Measurements from ENCODE around the gene DNAJB11. TPM values are rescaled to one million over a fixed set of nuclear protein-coding genes. Genes with fewer than 3 reads are reported as not detected.
"Not testable (repeated sequence)": the region's sequence is repeated elsewhere in the genome, so short reads cannot be mapped to it uniquely, and the experiment has no call there.

DNAJB11 gene
- total RNA-seq, 4 donors from 2014 or later, result 39.5 to 65.3 (median 47.3) TPM

- Histone ChIP-seq H3K36me3 (peaks cover 5 to 94% (median 28%) of the 10 kb centered on the region in 3 donors), H3K4me3 (no peak overlapping the region), H3K9me3 (no peaks in the 10 kb centered on the region), H3K27me3 (no peaks in the 10 kb centered on the region), H3K27ac (no peak overlapping the region), H3K4me1 (no peaks in the 10 kb centered on the region)
- no peak for TF ChIP-seq POLR2A (IDR thresholded peaks at IDR 0.05)
- no peak for TF ChIP-seq CTCF (IDR thresholded peaks at IDR 0.05)
- 96% methylated on average over 6 of the region's 6 CpGs for WGBS, 2 donors
- no peak for DNase-seq
- intact Hi-C loops (cut with DNase I), result no loop called here
These were observed 12.0 kb downstream of the DNAJB11 start for GRCh38 chr3:186582541-186582940.

- H3K4me3 ChIP-seq, result no peak overlapping the region
- no peak overlapping the region for H3K27ac ChIP-seq
- WGBS, 2 donors, result 59 to 63% methylated on average over 5 of the region's 5 CpGs
- DNase-seq, result no peak
- TF ChIP-seq CTCF (IDR thresholded peaks at IDR 0.05) (no peak), POLR2A (IDR thresholded peaks at IDR 0.05) (no peak)
- H3K36me3 ChIP-seq, result peaks cover 5 to 81% (median 25%) of the 10 kb centered on the region in 3 donors
- H3K27me3 ChIP-seq, result no peaks in the 10 kb centered on the region
- H3K9me3 ChIP-seq, result no peaks in the 10 kb centered on the region
- H3K4me1 ChIP-seq, result peaks cover 0 to 7% (median 0%) of the 10 kb centered on the region in 3 donors
- intact Hi-C loops (cut with DNase I), result no loop called here
These were observed 13.3 kb downstream of the DNAJB11 start for GRCh38 chr3:186583831-186584230.

- 87 to 91% methylated on average over 5 to 9 of the region's 9 CpGs for WGBS, 2 donors
- H3K36me3 ChIP-seq, result peaks cover 5 to 56% (median 13%) of the 10 kb centered on the region in 3 donors
These were observed 15.7 kb downstream of the DNAJB11 start for GRCh38 chr3:186586245-186586644.

GRCh38 chr3:186587183-186587582, 16.7 kb downstream of the DNAJB11 start:
- intact Hi-C loops (cut with DNase I), result no loop called here
- no peaks in the 10 kb centered on the region for H3K9me3 ChIP-seq
- peaks cover 0 to 23% (median 5%) of the 10 kb centered on the region in 3 donors for H3K4me1 ChIP-seq
- no peak for DNase-seq
- no peak for TF ChIP-seq CTCF (IDR thresholded peaks at IDR 0.05)
- TF ChIP-seq POLR2A (IDR thresholded peaks at IDR 0.05), result no peak
- H3K27me3 ChIP-seq, result no peaks in the 10 kb centered on the region
- peaks cover 2 to 47% (median 12%) of the 10 kb centered on the region in 3 donors for H3K36me3 ChIP-seq
- H3K27ac ChIP-seq, result no peak overlapping the region
- no peak overlapping the region for H3K4me3 ChIP-seq

More at GRCh38 chr3:186586245-186586644, 15.7 kb downstream of the DNAJB11 start:
- DNase-seq; H3K9me3 ChIP-seq; H3K27me3 ChIP-seq; H3K4me3 ChIP-seq; H3K27ac ChIP-seq; intact Hi-C loops (cut with DNase I): not testable (repeated sequence)
- H3K4me1 ChIP-seq, result peaks cover 0 to 23% (median 5%) of the 10 kb centered on the region in 3 donors

GRCh38 chr3:186588632-186589031, 18.1 kb downstream of the DNAJB11 start:
- intact Hi-C loops (cut with DNase I), result no loop called here
- peaks cover 0 to 23% (median 5%) of the 10 kb centered on the region in 3 donors for H3K4me1 ChIP-seq
- WGBS, 2 donors, result 33 to 42% methylated on average over 2 of the region's 2 CpGs
- no peak for DNase-seq
- H3K36me3 ChIP-seq, result peaks cover 0 to 33% (median 0%) of the 10 kb centered on the region in 3 donors
- no peak overlapping the region for H3K4me3 ChIP-seq
- H3K9me3 ChIP-seq, result no peaks in the 10 kb centered on the region
- peak overlapping the region; percentile 11 to 66 (median 46) for H3K27ac ChIP-seq
- TF ChIP-seq POLR2A (IDR thresholded peaks at IDR 0.05) (no peak), CTCF (IDR thresholded peaks at IDR 0.05) (no peak)
- H3K27me3 ChIP-seq, result no peaks in the 10 kb centered on the region

GRCh38 chr3:186589121-186589520, 18.6 kb downstream of the DNAJB11 start:
- DNase-seq, result no peak
- intact Hi-C loops (cut with DNase I), result no loop called here
- TF ChIP-seq CTCF (IDR thresholded peaks at IDR 0.05), result no peak
- no peak for TF ChIP-seq POLR2A (IDR thresholded peaks at IDR 0.05)
- Histone ChIP-seq H3K4me1 (peaks cover 0 to 23% (median 5%) of the 10 kb centered on the region in 3 donors), H3K27ac (peak overlapping the region; percentile 11 to 66 (median 46)), H3K4me3 (no peak overlapping the region), H3K9me3 (no peaks in the 10 kb centered on the region), H3K36me3 (peaks cover 0 to 28% (median 0%) of the 10 kb centered on the region in 3 donors), H3K27me3 (no peaks in the 10 kb centered on the region)
- WGBS, 2 donors, result 55 to 61% methylated on average over 3 of the region's 3 CpGs
